Activated CD4-positive, alpha-beta T cell treated with anti-CD3 and anti-CD28 coated beads, Interleukin-2, amount 10 ng/mL, durations not matched to agents 7 days and 5 days (primary cell): ENCODE data around the gene ATP5F1B. TPM values are rescaled to one million over a fixed set of nuclear protein-coding genes. Genes with fewer than 3 reads are reported as not detected.
"Not testable (repeated sequence)": the region's sequence is repeated elsewhere in the genome, so short reads cannot be mapped to it uniquely, and the experiment has no call there.

ENCODE experiments used
- CTCF ChIA-PET: fragments of 350-600 bp; sonication (Branson Sonifier 250); formaldehyde crosslinking; loops from one replicate; lab custom pipeline; 2021; ENCODE audit warnings: antibody characterized with exemption; lab: Charles Lee
- POLR2A ChIA-PET: fragments of 350-600 bp; sonication (Branson Sonifier 250); formaldehyde crosslinking; loops from one replicate; lab custom pipeline; 2021; ENCODE audit warnings: antibody characterized with exemption; lab: Charles Lee
- DNase-seq: peaks from one replicate; pipeline ENCODE4 v3.0.0-alpha.2; 2020
- H3K27ac Mint-ChIP-seq: one replicate; pipeline ENCODE4 v1.8.0; 2021; ENCODE audit warnings: mild to moderate bottlenecking, moderate library complexity, mixed read lengths
- H3K27me3 Mint-ChIP-seq: one replicate; pipeline ENCODE4 v1.8.0; 2021; ENCODE audit warnings: mixed read lengths
- H3K36me3 Mint-ChIP-seq: one replicate; pipeline ENCODE4 v1.8.0; 2021; ENCODE audit warnings: low read depth, mixed read lengths
- H3K4me1 Mint-ChIP-seq: one replicate; pipeline ENCODE4 v1.8.0; 2021; ENCODE audit warnings: mixed read lengths
- H3K4me3 Mint-ChIP-seq: one replicate; pipeline ENCODE4 v1.8.0; 2021; ENCODE audit warnings: mild to moderate bottlenecking, moderate library complexity, mixed read lengths
- H3K9me3 Mint-ChIP-seq: one replicate; pipeline ENCODE4 v1.8.0; 2021; ENCODE audit warnings: mixed read lengths
- total RNA-seq, 2 experiments: library from RNA; stranded (reverse); gene quantifications; one replicate each; pipeline ENCODE4 v1.2.3, GENCODE V29; 2021

Gene ATP5F1B
- total RNA-seq, 2 experiments from 2014 or later, result 506 to 539 TPM

DNA sequence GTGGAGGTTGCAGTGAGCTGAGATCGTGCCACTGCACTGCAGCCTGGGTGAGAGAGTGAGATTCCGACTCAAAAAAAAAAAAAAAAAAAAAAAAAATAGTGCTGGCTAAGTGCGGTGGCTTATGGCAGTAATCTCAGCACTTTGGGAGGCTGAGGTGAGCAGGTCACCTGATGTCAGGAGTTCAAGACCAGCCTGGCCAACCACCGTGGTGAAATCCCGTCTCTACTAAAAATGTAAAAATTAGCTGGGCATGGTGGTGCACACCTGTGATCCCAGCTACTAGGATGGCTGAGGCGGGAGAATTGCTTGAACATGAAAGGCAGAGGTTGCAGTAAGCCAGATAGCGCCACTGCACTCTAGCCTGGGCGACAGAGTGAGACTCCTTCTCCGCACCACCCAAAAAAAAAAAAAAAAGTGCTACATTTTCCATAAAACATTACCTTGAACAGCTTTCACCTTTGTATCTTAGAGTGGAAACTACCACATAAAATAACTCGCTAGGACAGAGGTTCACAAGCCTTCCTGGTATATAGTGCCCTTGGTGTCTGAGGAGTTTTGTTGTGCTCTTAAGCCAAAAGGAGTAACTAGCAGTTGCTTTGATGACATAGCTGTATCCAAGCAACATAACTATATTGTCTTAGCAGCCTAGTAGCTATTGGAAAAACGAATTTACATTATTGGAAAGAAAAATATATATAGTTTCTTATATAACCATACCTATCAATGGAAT lies 31.2 kb upstream of the ATP5F1B start:
- peaks cover 54% of the 10 kb centered on the region for H3K36me3 Mint-ChIP-seq
- POLR2A ChIA-PET, result interaction anchor here (0.6 kb wide), 2 partner anchors 11 to 15 kb away, joined by 5 to 7 read pairs; partner anchors contain the start of gene PTGES3
- H3K4me1 Mint-ChIP-seq, result peaks cover 59% of the 10 kb centered on the region
- no peak for DNase-seq
- no peak overlapping the region for H3K4me3 Mint-ChIP-seq
- no peaks in the 10 kb centered on the region for H3K27me3 Mint-ChIP-seq
- CTCF ChIA-PET, result interaction anchor here (0.6 to 1.3 kb wide), 8 partner anchors 9 to 568 kb away, joined by 3 to 6 read pairs (median 3); no protein-coding TSS in a partner anchor
- H3K9me3 Mint-ChIP-seq, result no peaks in the 10 kb centered on the region
- peak overlapping the region; percentile 60 for H3K27ac Mint-ChIP-seq

DNA sequence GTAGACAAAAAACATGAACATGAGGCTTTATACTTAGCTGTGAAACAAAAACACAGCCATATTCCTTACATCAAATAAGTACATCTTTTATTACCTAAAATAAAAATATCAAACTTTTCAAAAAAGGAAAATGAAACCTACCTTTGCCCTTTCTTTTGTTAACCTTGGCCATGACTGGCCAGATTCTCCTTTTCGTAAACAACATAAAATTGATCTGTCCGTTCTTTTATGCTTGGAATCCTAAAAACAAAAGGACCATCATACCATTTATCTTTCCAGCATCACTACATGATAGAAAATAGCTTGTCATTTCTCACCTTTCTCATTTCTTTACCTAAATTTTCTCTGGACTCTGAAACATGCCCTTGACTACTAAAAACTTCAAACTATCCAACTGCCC lies 25.8 kb upstream of the ATP5F1B start:
- POLR2A ChIA-PET, result interaction anchor here (0.7 kb wide), 1 partner anchor 13 kb away, joined by 4 read pairs; no protein-coding TSS in a partner anchor
- no peak for DNase-seq
- H3K27ac Mint-ChIP-seq, result peak overlapping the region; percentile 50
- no peak overlapping the region for H3K4me3 Mint-ChIP-seq
- no peaks in the 10 kb centered on the region for H3K27me3 Mint-ChIP-seq
- no peaks in the 10 kb centered on the region for H3K9me3 Mint-ChIP-seq
- CTCF ChIA-PET, result interaction anchor here (0.6 to 2.2 kb wide), 2 partner anchors 16 to 34 kb away, joined by 3 to 6 read pairs; partner anchors contain the start of gene PTGES3
- H3K4me1 Mint-ChIP-seq, result peaks cover 40% of the 10 kb centered on the region
- peaks cover 53% of the 10 kb centered on the region for H3K36me3 Mint-ChIP-seq

- H3K36me3 Mint-ChIP-seq, result peaks cover 55% of the 10 kb centered on the region
- no peaks in the 10 kb centered on the region for H3K9me3 Mint-ChIP-seq
- ChIA-PET POLR2A (no interaction called here), CTCF (interaction anchor here (0.6 to 2.2 kb wide), 4 partner anchors 9 to 33 kb away, joined by 3 to 6 read pairs (median 6); partner anchors contain the start of gene PTGES3)
- H3K4me1 Mint-ChIP-seq, result peaks cover 37% of the 10 kb centered on the region
- H3K27me3 Mint-ChIP-seq, result no peaks in the 10 kb centered on the region
- no peak overlapping the region for H3K4me3 Mint-ChIP-seq
- no peak for DNase-seq
- H3K27ac Mint-ChIP-seq, result peak overlapping the region; percentile 13
Measured at GRCh38 chr12:56670836-56671235, 25.1 kb upstream of the ATP5F1B start.

DNA sequence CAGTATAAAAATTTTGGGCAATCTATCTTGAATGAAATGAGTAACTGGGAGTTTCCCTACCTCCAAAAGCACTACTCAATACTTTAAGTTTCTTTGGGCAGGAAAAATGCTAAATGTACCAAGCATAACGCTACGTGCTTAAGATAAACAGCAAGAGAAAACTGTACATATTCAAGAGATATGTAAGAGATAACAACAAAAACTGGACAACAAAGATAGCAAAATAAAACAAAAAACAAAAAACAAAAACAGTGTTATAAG lies 22.3 kb upstream of the ATP5F1B start:
- Mint-ChIP-seq H3K36me3 (peaks cover 64% of the 10 kb centered on the region), H3K4me3 (no peak overlapping the region), H3K4me1 (peaks cover 24% of the 10 kb centered on the region), H3K27ac (no peak overlapping the region), H3K27me3 (no peaks in the 10 kb centered on the region), H3K9me3 (no peaks in the 10 kb centered on the region)
- CTCF ChIA-PET, result interaction anchor here (1.0 kb wide), 1 partner anchor 11 kb away, joined by 8 read pairs; no protein-coding TSS in a partner anchor
- POLR2A ChIA-PET, result no interaction called here
- no peak for DNase-seq

GRCh38 chr12:56661979-56662638 lies 16.3 kb upstream of the ATP5F1B start:
- Mint-ChIP-seq H3K27ac (no peak overlapping the region), H3K36me3 (peaks cover 29% of the 10 kb centered on the region), H3K27me3 (no peaks in the 10 kb centered on the region), H3K9me3 (no peaks in the 10 kb centered on the region), H3K4me3 (no peak overlapping the region), H3K4me1 (peaks cover 2% of the 10 kb centered on the region)
- CTCF ChIA-PET, result interaction anchor here (0.6 to 2.1 kb wide), 4 partner anchors 15 to 727 kb away, joined by 3 to 8 read pairs (median 4); no protein-coding TSS in a partner anchor
- POLR2A ChIA-PET, result no interaction called here
- no peak for DNase-seq

DNA sequence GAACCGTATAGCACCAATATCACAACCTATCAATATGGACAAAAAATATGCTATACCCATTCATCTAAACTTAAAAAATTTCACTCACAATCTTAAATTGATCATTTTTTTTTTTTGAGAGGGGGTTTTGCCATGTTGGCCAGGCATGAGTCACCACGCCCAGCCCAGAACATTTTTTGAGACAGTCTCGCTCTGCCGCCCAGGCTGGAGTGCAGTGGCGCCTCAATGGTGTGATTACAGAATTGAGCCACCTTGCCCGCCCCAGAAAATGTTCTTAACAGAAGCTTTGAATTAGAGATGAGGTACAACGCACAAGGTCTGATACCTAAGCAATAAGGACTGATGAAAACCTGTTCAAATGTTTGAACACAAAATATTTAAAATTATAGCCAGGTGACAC lies 15.8 kb upstream of the ATP5F1B start:
- no peaks in the 10 kb centered on the region for H3K9me3 Mint-ChIP-seq
- peaks cover 29% of the 10 kb centered on the region for H3K36me3 Mint-ChIP-seq
- H3K4me1 Mint-ChIP-seq, result peaks cover 2% of the 10 kb centered on the region
- DNase-seq, result no peak
- H3K27me3 Mint-ChIP-seq, result no peaks in the 10 kb centered on the region
- CTCF ChIA-PET, result interaction anchor here (0.5 to 1.0 kb wide), 3 partner anchors 16 to 150 kb away, joined by 3 to 4 read pairs (median 3); no protein-coding TSS in a partner anchor
- POLR2A ChIA-PET, result no interaction called here
- H3K4me3 Mint-ChIP-seq, result no peak overlapping the region
- H3K27ac Mint-ChIP-seq, result no peak overlapping the region

GRCh38 chr12:56658921-56659320 lies 13.1 kb upstream of the ATP5F1B start:
- peaks cover 2% of the 10 kb centered on the region for H3K4me1 Mint-ChIP-seq
- DNase-seq, result no peak
- no peak overlapping the region for H3K4me3 Mint-ChIP-seq
- ChIA-PET POLR2A (no interaction called here), CTCF (interaction anchor here (0.6 to 3.3 kb wide), 7 partner anchors 12 to 459 kb away, joined by 3 to 9 read pairs (median 6); partner anchors contain the start of gene ATP5F1B)
- H3K9me3 Mint-ChIP-seq, result peaks cover 5% of the 10 kb centered on the region
- no peak overlapping the region for H3K27ac Mint-ChIP-seq
- peaks cover 20% of the 10 kb centered on the region for H3K36me3 Mint-ChIP-seq
- no peaks in the 10 kb centered on the region for H3K27me3 Mint-ChIP-seq

- CTCF ChIA-PET, result interaction anchor here (0.6 to 3.3 kb wide), 8 partner anchors 11 to 885 kb away, joined by 3 to 9 read pairs (median 5); partner anchors contain the start of genes ATP5F1B and STAC3
- Mint-ChIP-seq H3K27me3 (no peaks in the 10 kb centered on the region), H3K9me3 (peaks cover 14% of the 10 kb centered on the region), H3K4me3 (no peak overlapping the region), H3K36me3 (peaks cover 16% of the 10 kb centered on the region), H3K27ac (no peak overlapping the region), H3K4me1 (peaks cover 2% of the 10 kb centered on the region)
- DNase-seq, result no peak
- POLR2A ChIA-PET, result interaction anchor here (0.6 kb wide), 1 partner anchor 14 kb away, joined by 4 read pairs; no protein-coding TSS in a partner anchor
Measured at GRCh38 chr12:56657416-56658379, 11.9 kb upstream of the ATP5F1B start.

- CTCF ChIA-PET, result interaction anchor here (0.7 kb wide), 1 partner anchor 1248 kb away, joined by 5 read pairs; no protein-coding TSS in a partner anchor
- POLR2A ChIA-PET, H3K27ac Mint-ChIP-seq, H3K4me3 Mint-ChIP-seq, DNase-seq, H3K4me1 Mint-ChIP-seq, H3K27me3 Mint-ChIP-seq: not testable (repeated sequence)
- H3K36me3 Mint-ChIP-seq, result peaks cover 16% of the 10 kb centered on the region
- peaks cover 17% of the 10 kb centered on the region for H3K9me3 Mint-ChIP-seq
Measured at GRCh38 chr12:56653781-56654180, 8.0 kb upstream of the ATP5F1B start.

GRCh38 chr12:56648023-56648422 lies 2.2 kb upstream of the ATP5F1B start:
- not testable (repeated sequence) for DNase-seq

GRCh38 chr12:56645201-56645716 lies 525 bp downstream of the ATP5F1B start:
- H3K4me1 Mint-ChIP-seq, result peaks cover 37% of the 10 kb centered on the region
- H3K36me3 Mint-ChIP-seq, result peaks cover 37% of the 10 kb centered on the region
- peak overlapping the region; percentile 93 for H3K4me3 Mint-ChIP-seq
- H3K9me3 Mint-ChIP-seq, result no peaks in the 10 kb centered on the region
- POLR2A ChIA-PET, result interaction anchor here (0.6 kb wide), 2 partner anchors 9 to 482 kb away, joined by 3 read pairs; no protein-coding TSS in a partner anchor
- CTCF ChIA-PET, result interaction anchor here (1.5 to 4.3 kb wide), 3 partner anchors 9 to 80 kb away, joined by 3 to 27 read pairs (median 6); no protein-coding TSS in a partner anchor
- no peak for DNase-seq
- no peaks in the 10 kb centered on the region for H3K27me3 Mint-ChIP-seq
- H3K27ac Mint-ChIP-seq, result peak overlapping the region; percentile 96

More at GRCh38 chr12:56648023-56648422, 2.2 kb upstream of the ATP5F1B start:
- not testable (repeated sequence) for H3K9me3 Mint-ChIP-seq, H3K4me3 Mint-ChIP-seq, H3K27ac Mint-ChIP-seq, H3K27me3 Mint-ChIP-seq
- ChIA-PET CTCF (interaction anchor here (0.6 to 4.3 kb wide), 2 partner anchors 12 to 91 kb away, joined by 3 to 27 read pairs; no protein-coding TSS in a partner anchor), POLR2A (interaction anchor here (0.6 kb wide), 1 partner anchor 40 kb away, joined by 9 read pairs; the partner anchor contains the start of gene PTGES3)
- H3K4me1 Mint-ChIP-seq, result peaks cover 23% of the 10 kb centered on the region
- H3K36me3 Mint-ChIP-seq, result peaks cover 27% of the 10 kb centered on the region
